Activated T-cell treated with anti-CD3 and anti-CD28 coated beads for 1 hour (primary cell): ENCODE results near the gene CORO1C.
A peak's percentile ranks its signal among the peaks of the same experiment; 100 is the strongest.
"Not testable (repeated sequence)": the region's sequence is repeated elsewhere in the genome, so short reads cannot be mapped to it uniquely, and the experiment has no call there.

Source experiments
- DNase-seq: peaks from one replicate; pipeline ENCODE4 v3.0.0-alpha.2; 2020; ENCODE audit warnings: low read depth

Gene CORO1C

GRCh38 chr12:108672054-108672453, 59.3 kb downstream of the CORO1C start:
- no peak for DNase-seq

GRCh38 chr12:108671110-108671509, 60.2 kb downstream of the CORO1C start:
- no peak for DNase-seq

- no peak for DNase-seq
These were observed 61.2 kb downstream of the CORO1C start for GRCh38 chr12:108670066-108670631.

GRCh38 chr12:108668542-108668941, 62.8 kb downstream of the CORO1C start:
- DNase-seq = no peak

- no peak for DNase-seq
These were observed 63.3 kb downstream of the CORO1C start for GRCh38 chr12:108668063-108668462.

- no peak for DNase-seq
These were observed 64.0 kb downstream of the CORO1C start for GRCh38 chr12:108667349-108667748.

- no peak for DNase-seq
These were observed 64.9 kb downstream of the CORO1C start for GRCh38 chr12:108666401-108666881.

GRCh38 chr12:108665608-108666202, 65.6 kb downstream of the CORO1C start:
- no peak for DNase-seq

- DNase-seq = peak; percentile 76
These were observed 66.7 kb downstream of the CORO1C start for GRCh38 chr12:108664338-108665258.

GRCh38 chr12:108663324-108664015, 67.8 kb downstream of the CORO1C start:
- no peak for DNase-seq

GRCh38 chr12:108658115-108658514, 73.2 kb downstream of the CORO1C start:
- not testable (repeated sequence) for DNase-seq

GRCh38 chr12:108657130-108657745, 74.1 kb downstream of the CORO1C start:
- no peak for DNase-seq

GRCh38 chr12:108656247-108656646, 75.1 kb downstream of the CORO1C start:
- not testable (repeated sequence) for DNase-seq

- not testable (repeated sequence) for DNase-seq
These were observed 75.5 kb downstream of the CORO1C start for GRCh38 chr12:108655812-108656175.

- not testable (repeated sequence) for DNase-seq
These were observed 76.7 kb downstream of the CORO1C start for GRCh38 chr12:108654622-108655021.

GRCh38 chr12:108653922-108654321, 77.4 kb downstream of the CORO1C start:
- no peak for DNase-seq

GRCh38 chr12:108653082-108653516, 78.2 kb downstream of the CORO1C start:
- DNase-seq = no peak

- no peak for DNase-seq
These were observed 81.2 kb downstream of the CORO1C start for GRCh38 chr12:108650083-108650482.

GRCh38 chr12:108649669-108650068, 81.6 kb downstream of the CORO1C start:
- no peak for DNase-seq

GRCh38 chr12:108649126-108649525, 82.2 kb downstream of the CORO1C start:
- no peak for DNase-seq

- no peak for DNase-seq
These were observed 82.9 kb downstream of the CORO1C start for GRCh38 chr12:108648371-108648770.
